Neutrophil (primary cell): Measurements from ENCODE around the gene HSD17B14.
"Not testable (repeated sequence)": the region's sequence is repeated elsewhere in the genome, so short reads cannot be mapped to it uniquely, and the experiment has no call there.

ENCODE experiments used
- H3K27ac ChIP-seq: fragments of 200-600 bp; sonication (generic); 2 replicates; pipeline ENCODE4 v1.5.1; 2016; ENCODE audit warnings: mild to moderate bottlenecking, moderate library complexity
- H3K27me3 ChIP-seq: fragments of 200-600 bp; sonication (generic); 2 replicates; pipeline ENCODE4 v1.6.0; 2016; ENCODE audit warnings: mild to moderate bottlenecking
- H3K36me3 ChIP-seq: fragments of 200-600 bp; sonication (generic); 2 replicates; pipeline ENCODE4 v1.5.1; 2017
- H3K4me1 ChIP-seq, 2 experiments: fragments of 200-600 bp in 1 of 2; sonication (generic) in 1 of 2; 1 replicate in 1 of 2; 2 replicates in 1 of 2; pipeline versions ENCODE4 v1.5.1 to v1.6.1; 2013 to 2016; ENCODE audit warnings: low read depth in 1 of 2, low read length in 1 of 2, mild to moderate bottlenecking in 1 of 2, moderate library complexity in 1 of 2; ENCODE audit not compliant: control insufficient read depth in 1 of 2, insufficient read depth in 1 of 2
- H3K4me3 ChIP-seq, 2 experiments: fragments of 200-600 bp in 1 of 2; sonication (generic) in 1 of 2; 1 replicate in 1 of 2; 2 replicates in 1 of 2; pipeline ENCODE4 v1.5.1; 2013 to 2016; ENCODE audit warnings: low read depth in 1 of 2, low read length in 1 of 2, mild to moderate bottlenecking in 1 of 2, moderate library complexity in 1 of 2
- H3K9me3 ChIP-seq: fragments of 200-600 bp; sonication (generic); 2 replicates; pipeline ENCODE4 v1.5.1; 2016
- TF ChIP-seq, protein P1 (sequence below): fragments of 200-600 bp; sonication (generic); IDR thresholded peaks from 2 replicates; pipeline ENCODE4 v1.5.1; 2016; ENCODE audit warnings: antibody characterized with exemption

The HSD17B14 gene

DNA sequence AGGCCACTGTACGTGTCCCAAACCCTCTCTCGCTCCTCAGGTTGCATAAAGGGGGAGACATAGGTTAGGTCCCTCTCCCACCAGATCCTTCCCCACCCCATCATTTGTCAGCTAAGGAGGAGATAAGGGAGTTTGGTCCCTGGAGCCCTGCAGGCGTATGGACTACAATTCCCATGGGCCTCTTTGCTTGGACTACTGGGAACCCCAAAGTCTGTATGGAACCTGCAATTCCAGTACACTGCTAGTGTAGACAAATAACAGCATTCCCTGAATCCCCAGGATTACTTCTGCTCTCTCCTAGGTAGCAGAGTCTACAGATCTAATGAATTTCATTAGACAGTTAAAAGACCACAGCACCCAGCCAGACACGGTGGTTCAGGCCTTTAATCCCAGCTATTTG lies 16.0 kb upstream of the HSD17B14 start:
- Histone ChIP-seq H3K9me3 (no peaks in the 10 kb centered on the region), H3K4me1 (no peaks in the 10 kb centered on the region), H3K27me3 (no peaks in the 10 kb centered on the region), H3K36me3 (no peaks in the 10 kb centered on the region), H3K27ac (no peak overlapping the region), H3K4me3 (no peak overlapping the region)
- TF ChIP-seq, protein P1, sequence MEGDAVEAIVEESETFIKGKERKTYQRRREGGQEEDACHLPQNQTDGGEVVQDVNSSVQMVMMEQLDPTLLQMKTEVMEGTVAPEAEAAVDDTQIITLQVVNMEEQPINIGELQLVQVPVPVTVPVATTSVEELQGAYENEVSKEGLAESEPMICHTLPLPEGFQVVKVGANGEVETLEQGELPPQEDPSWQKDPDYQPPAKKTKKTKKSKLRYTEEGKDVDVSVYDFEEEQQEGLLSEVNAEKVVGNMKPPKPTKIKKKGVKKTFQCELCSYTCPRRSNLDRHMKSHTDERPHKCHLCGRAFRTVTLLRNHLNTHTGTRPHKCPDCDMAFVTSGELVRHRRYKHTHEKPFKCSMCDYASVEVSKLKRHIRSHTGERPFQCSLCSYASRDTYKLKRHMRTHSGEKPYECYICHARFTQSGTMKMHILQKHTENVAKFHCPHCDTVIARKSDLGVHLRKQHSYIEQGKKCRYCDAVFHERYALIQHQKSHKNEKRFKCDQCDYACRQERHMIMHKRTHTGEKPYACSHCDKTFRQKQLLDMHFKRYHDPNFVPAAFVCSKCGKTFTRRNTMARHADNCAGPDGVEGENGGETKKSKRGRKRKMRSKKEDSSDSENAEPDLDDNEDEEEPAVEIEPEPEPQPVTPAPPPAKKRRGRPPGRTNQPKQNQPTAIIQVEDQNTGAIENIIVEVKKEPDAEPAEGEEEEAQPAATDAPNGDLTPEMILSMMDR: no peak

DNA sequence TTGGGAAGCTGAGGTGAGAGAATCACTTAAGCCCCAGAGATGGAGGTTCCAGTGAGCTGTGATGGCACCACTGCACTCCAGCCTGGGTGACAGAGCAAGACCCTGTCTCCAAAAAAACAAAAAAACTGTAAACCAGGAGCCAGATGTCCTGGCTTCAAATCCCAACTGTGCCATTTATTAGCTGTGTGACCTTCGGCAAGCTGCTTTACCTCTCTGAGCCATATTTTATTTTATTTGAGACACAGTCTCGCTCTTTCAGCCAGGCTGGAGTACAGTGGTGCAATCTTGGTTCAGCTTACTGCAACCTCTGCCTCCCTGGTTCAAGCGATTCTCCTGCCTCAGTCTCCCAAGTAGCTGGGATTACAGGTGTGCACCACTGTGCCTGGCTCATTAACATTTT lies 10.4 kb upstream of the HSD17B14 start:
- not testable (repeated sequence) for H3K27ac ChIP-seq, H3K36me3 ChIP-seq, H3K4me1 ChIP-seq, H3K27me3 ChIP-seq, H3K9me3 ChIP-seq, H3K4me3 ChIP-seq

DNA sequence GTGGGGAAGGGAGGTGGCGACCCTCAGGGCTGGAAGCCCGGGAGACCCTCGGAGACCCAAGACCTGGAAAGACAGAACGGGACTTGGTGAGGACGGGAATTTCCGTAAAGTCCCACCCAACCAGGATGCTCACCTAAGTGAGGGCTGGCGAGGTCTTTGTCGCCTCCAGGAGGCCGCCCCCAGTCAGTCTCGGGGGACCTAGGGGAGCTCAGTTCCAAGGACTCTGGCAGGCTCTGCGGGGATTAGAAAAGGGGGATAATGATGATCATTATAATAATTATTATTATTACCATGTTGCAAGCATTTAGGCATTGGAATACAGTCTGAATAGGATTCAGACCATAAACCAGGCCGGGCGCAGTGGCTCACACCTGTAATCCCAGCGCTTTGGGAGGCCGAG lies 9.1 kb upstream of the HSD17B14 start:
- Histone ChIP-seq H3K27me3 (no peaks in the 10 kb centered on the region), H3K36me3 (no peaks in the 10 kb centered on the region), H3K9me3 (no peaks in the 10 kb centered on the region), H3K4me3 (no peak overlapping the region), H3K4me1 (no peaks in the 10 kb centered on the region), H3K27ac (no peak overlapping the region)
- TF ChIP-seq, protein P1: no peak

DNA sequence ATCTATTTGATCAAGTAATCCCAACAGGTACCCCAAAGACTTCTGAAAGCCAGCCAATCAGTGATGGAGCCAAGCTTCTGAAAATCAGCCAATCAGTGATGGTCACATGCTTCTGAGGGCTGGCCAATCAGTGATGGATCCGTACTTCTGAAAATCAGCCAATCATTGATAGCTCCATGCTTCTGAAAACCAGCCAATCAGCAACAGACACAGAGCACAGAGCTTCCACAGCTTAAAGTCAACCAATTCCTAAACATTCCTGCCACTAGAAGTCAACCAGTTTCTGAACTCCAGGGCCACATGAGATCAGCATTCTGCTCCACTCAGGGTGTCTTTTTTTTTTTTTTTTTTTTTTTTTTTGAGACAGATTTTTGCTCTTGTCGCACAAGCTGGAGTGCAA lies 8.2 kb upstream of the HSD17B14 start:
- H3K27ac ChIP-seq: no peak overlapping the region
- H3K4me3 ChIP-seq: no peak overlapping the region
- no peaks in the 10 kb centered on the region for H3K9me3 ChIP-seq
- H3K4me1 ChIP-seq: no peaks in the 10 kb centered on the region
- H3K27me3 ChIP-seq: no peaks in the 10 kb centered on the region
- H3K36me3 ChIP-seq: no peaks in the 10 kb centered on the region
- TF ChIP-seq, protein P1: no peak

DNA sequence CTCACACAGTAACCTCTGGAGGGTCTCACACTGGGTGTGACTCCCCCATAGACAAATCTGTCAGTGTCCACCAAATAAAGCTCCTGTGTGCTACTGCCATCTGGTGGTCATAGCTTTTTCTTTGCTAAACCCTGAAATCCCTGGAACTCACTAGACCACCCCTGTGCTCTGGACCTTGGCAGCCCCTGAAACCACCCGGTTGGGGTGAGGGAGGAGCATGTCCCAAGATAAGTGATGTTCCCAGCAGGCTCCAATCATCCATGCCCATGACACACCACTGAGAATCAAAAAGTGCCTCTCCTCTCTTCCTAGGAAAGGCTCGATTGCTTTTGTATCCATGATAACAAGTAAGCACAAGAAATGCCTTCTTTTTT lies 6.5 kb upstream of the HSD17B14 start:
- no peaks in the 10 kb centered on the region for H3K4me1 ChIP-seq
- H3K27ac ChIP-seq: no peak overlapping the region
- H3K36me3 ChIP-seq: no peaks in the 10 kb centered on the region
- no peak overlapping the region for H3K4me3 ChIP-seq
- TF ChIP-seq, protein P1: peak; percentile 46
- H3K27me3 ChIP-seq: peaks cover 5% of the 10 kb centered on the region
- H3K9me3 ChIP-seq: no peaks in the 10 kb centered on the region

DNA sequence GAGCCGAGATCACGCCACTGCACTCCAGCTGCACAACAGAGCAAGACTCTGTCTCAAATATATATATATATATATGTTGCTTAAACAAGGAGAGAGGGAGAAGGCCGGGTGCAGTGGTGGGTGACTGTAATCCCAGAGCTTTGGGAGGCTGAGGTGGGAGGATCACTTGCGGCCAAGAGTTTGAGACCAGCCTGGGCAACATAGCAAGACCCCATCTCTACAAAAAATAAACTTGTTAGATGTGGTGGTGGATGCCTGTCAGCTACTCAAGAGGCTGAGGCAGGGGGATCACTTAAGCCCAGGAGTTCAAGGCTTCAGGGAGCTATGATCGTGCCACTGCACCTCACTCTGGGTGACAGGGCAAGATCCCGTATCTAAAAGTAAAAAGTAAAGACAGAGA lies 5.3 kb upstream of the HSD17B14 start:
- H3K27me3 ChIP-seq: peaks cover 17% of the 10 kb centered on the region
- peaks cover 0 to 5% of the 10 kb centered on the region in 2 experiments for H3K4me1 ChIP-seq
- H3K9me3 ChIP-seq: no peaks in the 10 kb centered on the region
- no peaks in the 10 kb centered on the region for H3K36me3 ChIP-seq
- no peak overlapping the region for H3K27ac ChIP-seq
- no peak overlapping the region for H3K4me3 ChIP-seq
- TF ChIP-seq, protein P1: no peak
